Ectodermal cell (in vitro differentiated cells): ENCODE measurements around the gene GANC.
"Not testable (repeated sequence)": the region's sequence is repeated elsewhere in the genome, so short reads cannot be mapped to it uniquely, and the experiment has no call there.

Source experiments
- H3K27ac ChIP-seq: 2 replicates; pipeline ENCODE4 v1.7.0; 2013; ENCODE audit warnings: mild to moderate bottlenecking, low read depth, low read length; ENCODE audit not compliant: insufficient read depth, poor library complexity, severe bottlenecking
- H3K27me3 ChIP-seq: 2 replicates; pipeline ENCODE4 v1.7.0; 2013; ENCODE audit warnings: mild to moderate bottlenecking, low read length; ENCODE audit not compliant: insufficient read depth, control insufficient read depth, poor library complexity, severe bottlenecking
- H3K36me3 ChIP-seq: one replicate; pipeline ENCODE4 v1.7.0; 2013; ENCODE audit warnings: low read length; ENCODE audit not compliant: control insufficient read depth, insufficient read depth
- H3K4me1 ChIP-seq: one replicate; pipeline ENCODE4 v1.7.0; 2013; ENCODE audit warnings: low read length; ENCODE audit not compliant: control insufficient read depth, insufficient read depth
- H3K4me3 ChIP-seq: 2 replicates; pipeline ENCODE4 v1.7.0; 2013; ENCODE audit warnings: low read depth, low read length, control low read depth; ENCODE audit not compliant: insufficient read depth
- H3K9me3 ChIP-seq: 2 replicates; pipeline ENCODE4 v1.7.0; 2013; ENCODE audit warnings: mild to moderate bottlenecking, low read length, moderate library complexity; ENCODE audit not compliant: control insufficient read depth
- WGBS, 2 experiments: methylation state at CpG; one replicate each; pipeline ENCODE4 v1.1.7; 2013; ENCODE audit warnings: missing lambda C conversion rate in 2 of 2; 5-methylcytosine and 5-hydroxymethylcytosine counted together

The GANC gene

DNA sequence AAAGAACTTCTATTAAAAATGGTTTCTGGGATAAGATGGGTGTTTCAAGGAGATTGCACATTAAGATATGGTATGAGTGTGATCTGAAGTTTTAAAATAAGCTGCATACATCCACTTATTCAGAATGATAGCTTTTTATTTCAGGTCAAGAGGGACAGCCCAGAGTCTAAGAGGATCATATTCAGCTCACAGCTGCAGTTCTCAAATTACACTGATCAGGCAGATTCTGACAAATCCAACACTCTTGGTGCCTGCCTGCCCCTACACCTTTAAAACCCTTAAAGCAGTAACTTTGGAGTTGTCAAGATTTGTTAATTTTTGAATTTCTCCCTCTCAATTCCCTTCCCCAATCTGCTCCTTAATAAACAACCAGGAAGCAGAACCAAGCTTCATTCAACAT, 9.3 kb downstream of the GANC start:
- H3K27me3 ChIP-seq: no peaks in the 10 kb centered on the region
- peaks cover 5% of the 10 kb centered on the region for H3K36me3 ChIP-seq
- no peak overlapping the region for H3K27ac ChIP-seq
- H3K9me3 ChIP-seq: no peaks in the 10 kb centered on the region
- no peaks in the 10 kb centered on the region for H3K4me1 ChIP-seq
- H3K4me3 ChIP-seq: no peak overlapping the region

- no peaks in the 10 kb centered on the region for H3K27me3 ChIP-seq
- no peak overlapping the region for H3K4me3 ChIP-seq
- H3K9me3 ChIP-seq: no peaks in the 10 kb centered on the region
- 67 to 75% methylated on average over 4 to 5 of the region's 5 CpGs for WGBS, 2 experiments
- H3K36me3 ChIP-seq: peaks cover 5% of the 10 kb centered on the region
- no peaks in the 10 kb centered on the region for H3K4me1 ChIP-seq
- H3K27ac ChIP-seq: no peak overlapping the region
Measured at GRCh38 chr15:42282926-42283325, 9.9 kb downstream of the GANC start.

GRCh38 chr15:42283671-42284070, 10.7 kb downstream of the GANC start:
- no peaks in the 10 kb centered on the region for H3K9me3 ChIP-seq
- no peaks in the 10 kb centered on the region for H3K27me3 ChIP-seq
- WGBS, 2 experiments: 90 to 95% methylated on average over 3 of the region's 3 CpGs
- H3K4me1 ChIP-seq: no peaks in the 10 kb centered on the region
- H3K36me3 ChIP-seq: peaks cover 5% of the 10 kb centered on the region
- H3K27ac ChIP-seq: no peak overlapping the region
- H3K4me3 ChIP-seq: no peak overlapping the region

- Histone ChIP-seq H3K4me1 (no peaks in the 10 kb centered on the region), H3K9me3 (no peaks in the 10 kb centered on the region), H3K36me3 (peaks cover 5% of the 10 kb centered on the region), H3K4me3 (no peak overlapping the region), H3K27me3 (no peaks in the 10 kb centered on the region), H3K27ac (no peak overlapping the region)
Measured at GRCh38 chr15:42284551-42284950, 11.6 kb downstream of the GANC start.

GRCh38 chr15:42285034-42285433, 12.0 kb downstream of the GANC start:
- 81 to 94% methylated on average over 1 of the region's 1 CpG for WGBS, 2 experiments
- Histone ChIP-seq H3K4me3 (no peak overlapping the region), H3K27ac (no peak overlapping the region), H3K9me3 (no peaks in the 10 kb centered on the region), H3K4me1 (no peaks in the 10 kb centered on the region), H3K27me3 (no peaks in the 10 kb centered on the region), H3K36me3 (peaks cover 5% of the 10 kb centered on the region)

DNA sequence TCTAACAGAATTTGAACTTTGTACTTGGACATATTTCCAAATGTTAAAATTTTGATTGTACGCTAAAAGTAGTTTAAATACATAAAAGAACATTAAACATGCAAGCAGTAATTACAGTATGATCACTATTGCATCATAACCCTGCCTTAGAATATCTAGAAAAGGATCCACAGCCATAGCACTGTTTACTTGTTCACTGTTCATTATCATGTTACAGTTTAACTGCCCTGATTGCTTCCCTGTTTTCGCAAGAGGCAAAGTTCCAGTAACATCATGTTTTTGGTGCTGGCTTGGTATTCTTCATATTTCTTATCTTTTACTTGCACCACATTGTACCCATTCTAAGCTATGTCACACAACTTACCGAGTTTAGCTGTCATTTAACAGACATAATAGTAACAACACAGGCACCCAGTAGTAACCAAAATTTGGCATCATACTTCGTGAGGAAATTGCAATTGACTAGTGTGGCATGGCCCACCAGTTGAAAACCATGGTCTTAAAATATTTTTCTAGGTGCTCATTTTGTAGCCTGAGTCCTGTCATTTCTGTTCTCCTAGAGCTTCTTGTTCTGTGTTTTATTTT, 13.5 kb downstream of the GANC start:
- no peaks in the 10 kb centered on the region for H3K9me3 ChIP-seq
- no peak overlapping the region for H3K27ac ChIP-seq
- H3K27me3 ChIP-seq: no peaks in the 10 kb centered on the region
- H3K36me3 ChIP-seq: peaks cover 5% of the 10 kb centered on the region
- WGBS, 2 experiments: 85 to 93% methylated on average over 4 of the region's 4 CpGs
- no peak overlapping the region for H3K4me3 ChIP-seq
- H3K4me1 ChIP-seq: no peaks in the 10 kb centered on the region

DNA sequence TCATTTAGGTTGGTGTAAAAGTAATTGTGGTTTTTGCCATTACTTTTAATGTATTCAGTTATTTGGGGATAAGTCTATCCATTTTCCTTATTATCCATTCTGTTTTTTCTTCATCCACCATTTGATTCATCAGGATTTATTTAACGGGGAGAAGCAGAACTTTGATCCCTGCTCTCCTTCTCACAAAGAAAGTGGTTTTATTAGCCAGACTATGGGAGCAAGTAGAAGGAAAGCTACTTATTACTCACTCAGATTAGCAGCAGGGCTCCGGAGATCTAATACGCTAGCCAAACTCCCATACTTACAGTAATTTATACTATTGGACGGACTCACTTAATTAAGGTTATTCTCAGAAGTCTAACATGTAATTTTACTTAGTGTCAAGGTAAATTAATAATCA, 14.9 kb downstream of the GANC start:
- Histone ChIP-seq H3K4me3 (no peak overlapping the region), H3K9me3 (no peaks in the 10 kb centered on the region), H3K27ac (no peak overlapping the region), H3K4me1 (no peaks in the 10 kb centered on the region), H3K36me3 (peaks cover 5% of the 10 kb centered on the region), H3K27me3 (no peaks in the 10 kb centered on the region)
- 91 to 96% methylated on average over 2 to 4 of the region's 4 CpGs for WGBS, 2 experiments

DNA sequence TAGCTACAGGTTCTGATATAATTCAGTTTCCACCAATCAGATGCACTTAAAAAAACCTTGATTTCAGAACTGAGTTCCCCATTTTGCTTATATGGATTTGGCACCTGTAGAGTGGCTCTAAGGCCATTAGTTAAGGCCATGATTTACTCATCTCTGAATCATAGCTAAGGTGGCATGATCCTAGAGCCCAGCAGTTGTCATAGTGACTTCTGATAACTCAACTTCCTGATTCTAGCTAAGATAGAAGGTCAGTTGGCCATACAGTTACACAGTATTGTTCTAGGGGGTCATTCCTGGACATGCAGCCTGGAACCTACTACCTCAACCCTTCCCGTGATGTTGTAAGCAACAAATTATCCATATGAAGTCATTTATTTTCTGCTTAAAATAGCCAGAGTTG, 16.2 kb downstream of the GANC start:
- 100% methylated on average over 1 of the region's 1 CpG; no CpG with 5 or more reads in 1 of the 2 experiments for WGBS, 2 experiments
- Histone ChIP-seq H3K27ac (no peak overlapping the region), H3K36me3 (no peaks in the 10 kb centered on the region), H3K9me3 (no peaks in the 10 kb centered on the region), H3K27me3 (no peaks in the 10 kb centered on the region), H3K4me1 (no peaks in the 10 kb centered on the region), H3K4me3 (no peak overlapping the region)

DNA sequence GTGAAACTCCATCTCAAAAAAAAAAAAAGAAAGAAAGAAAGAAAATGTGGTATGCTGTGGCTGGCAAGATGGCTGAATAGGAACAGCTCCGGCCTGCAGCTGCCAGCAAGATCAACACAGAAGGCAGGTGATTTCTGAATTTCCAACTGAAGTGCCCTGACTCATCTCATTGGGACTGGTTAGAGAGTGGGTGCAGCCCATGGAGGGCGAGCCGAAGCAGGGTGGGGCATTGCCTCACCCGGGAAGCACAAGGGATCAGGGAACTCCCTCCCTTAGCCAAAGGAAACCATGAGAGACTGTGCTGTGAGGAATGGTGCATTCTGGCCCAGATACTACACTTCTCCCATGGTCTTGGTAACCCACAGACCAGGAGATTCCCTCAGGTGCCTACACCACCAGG, 28.0 kb downstream of the GANC start:
- H3K27ac ChIP-seq, H3K27me3 ChIP-seq, H3K4me1 ChIP-seq, H3K4me3 ChIP-seq, H3K9me3 ChIP-seq, H3K36me3 ChIP-seq: not testable (repeated sequence)
- WGBS, 2 experiments: 67 to 69% methylated on average over 4 of the region's 4 CpGs

DNA sequence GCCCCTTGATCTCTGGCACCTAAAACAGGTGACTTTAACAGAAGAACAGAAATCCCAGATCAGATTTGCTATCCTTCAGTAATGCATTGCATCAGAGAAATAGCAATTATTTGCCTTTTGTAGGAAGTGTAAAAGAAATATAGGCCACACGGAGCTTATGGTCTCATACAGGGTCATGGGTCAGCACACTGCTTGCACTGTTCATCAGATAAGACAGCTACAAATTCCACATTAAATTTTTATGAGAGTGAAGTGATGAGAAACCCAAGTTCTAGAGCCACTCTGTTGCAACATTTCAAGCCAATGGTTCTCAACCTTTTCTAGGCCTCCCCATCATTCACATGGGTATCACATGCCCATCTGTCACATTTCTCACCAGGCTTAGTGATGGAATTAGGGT, 33.7 kb downstream of the GANC start:
- WGBS, 2 experiments: 86 to 90% methylated on average over 1 of the region's 1 CpG
- Histone ChIP-seq H3K9me3 (no peaks in the 10 kb centered on the region), H3K27me3 (no peaks in the 10 kb centered on the region)

DNA sequence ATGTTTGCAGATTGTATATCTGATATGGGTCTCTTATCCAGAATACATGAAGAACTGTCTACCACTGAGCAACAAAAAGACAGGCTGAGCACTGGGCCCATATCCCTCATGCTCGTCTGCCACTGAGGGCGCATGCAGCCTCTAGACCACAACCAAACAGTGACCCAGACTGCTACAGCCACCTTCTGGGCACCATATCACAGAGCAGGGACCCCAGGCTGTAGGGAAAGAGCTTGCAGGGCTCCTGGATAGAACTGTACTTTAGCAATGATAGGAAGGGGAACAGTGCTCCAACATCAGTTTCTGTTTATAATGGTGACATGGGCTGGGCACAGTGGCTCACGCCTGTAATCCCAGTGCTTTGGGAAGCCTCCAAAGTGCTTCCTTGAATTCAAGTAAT, 40.5 kb downstream of the GANC start:
- Histone ChIP-seq H3K4me3 (no peak overlapping the region), H3K27me3 (no peaks in the 10 kb centered on the region), H3K27ac (no peak overlapping the region), H3K4me1 (no peaks in the 10 kb centered on the region), H3K36me3 (no peaks in the 10 kb centered on the region), H3K9me3 (no peaks in the 10 kb centered on the region)
- 56 to 58% methylated on average over 3 of the region's 3 CpGs for WGBS, 2 experiments

More for the DNA sequence above, 33.7 kb downstream of the GANC start:
- H3K27ac ChIP-seq: no peak overlapping the region
- no peaks in the 10 kb centered on the region for H3K36me3 ChIP-seq
- no peak overlapping the region for H3K4me3 ChIP-seq
- no peaks in the 10 kb centered on the region for H3K4me1 ChIP-seq
